Activated CD8-positive, alpha-beta memory T cell treated with anti-CD3 and anti-CD28 coated beads, Interleukin-2, amount 50 U/mL, for 48 hours (primary cell): ENCODE results near the gene TNK1.
"Not testable (repeated sequence)": the region's sequence is repeated elsewhere in the genome, so short reads cannot be mapped to it uniquely, and the experiment has no call there.

ENCODE experiments used
- DNase-seq: peaks from one replicate; pipeline ENCODE4 v3.0.0-alpha.2; 2020

Gene TNK1

GRCh38 chr17:7380855-7381683, at the start of gene TNK1:
Gene TNK1 (plus strand): TSS chr17:7381089. CDS start chr17:7382927, 1,838 bp downstream.
- no peak for DNase-seq

- DNase-seq, result no peak
These were observed 48.8 kb upstream of the TNK1 start for GRCh38 chr17:7332111-7332510.

DNA sequence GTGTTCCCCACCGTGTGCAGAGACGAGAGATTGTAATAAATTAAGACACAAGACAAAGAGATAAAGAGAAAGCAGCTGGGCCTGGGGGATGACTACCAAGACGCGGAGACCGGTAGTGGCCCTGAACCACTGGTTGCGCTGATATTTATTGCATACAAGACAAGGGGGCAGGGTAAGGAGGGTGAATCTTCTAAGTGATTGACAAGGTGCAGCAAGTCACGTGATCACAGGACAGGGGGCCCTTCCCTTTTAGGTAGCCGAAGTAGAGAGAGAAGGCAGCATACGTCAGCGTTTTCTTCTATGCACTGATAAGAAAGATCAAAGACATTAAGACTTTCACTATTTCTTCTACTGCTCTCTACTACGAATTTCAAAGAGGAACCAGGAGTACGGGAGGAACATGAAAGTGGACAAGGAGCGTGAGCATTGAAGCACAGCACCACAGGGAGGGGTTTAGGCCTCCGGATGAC, 48.3 kb upstream of the TNK1 start:
- DNase-seq, result not testable (repeated sequence)

DNA sequence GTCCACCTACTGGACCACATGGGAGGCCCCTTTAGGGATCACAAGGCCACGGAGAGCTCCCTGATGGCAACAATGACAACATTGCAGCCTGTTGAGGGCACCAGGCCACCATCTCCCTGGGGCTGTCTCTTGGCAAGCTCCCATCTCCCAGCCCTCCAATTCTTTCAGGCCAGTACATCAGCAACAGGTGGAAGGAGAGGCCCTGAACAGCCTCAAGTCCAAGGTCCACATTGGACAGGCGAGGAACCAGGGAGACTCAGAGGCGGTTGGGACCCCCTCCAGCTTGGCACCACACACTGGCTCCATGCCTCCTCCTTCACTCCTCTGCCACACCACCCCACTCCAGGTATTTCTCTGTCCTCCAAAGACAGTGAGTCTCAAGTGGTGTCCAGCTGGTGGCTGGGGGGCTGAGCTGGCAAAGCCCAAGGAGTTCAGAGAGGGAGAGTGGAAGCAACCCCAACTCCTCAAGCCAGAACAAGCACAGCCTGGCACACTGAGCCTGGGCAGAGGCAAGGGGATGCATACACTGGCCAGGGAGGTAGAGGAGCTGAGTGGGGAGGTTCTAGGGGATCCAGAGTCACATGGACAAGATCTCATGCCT, 45.9 kb upstream of the TNK1 start:
- no peak for DNase-seq

DNA sequence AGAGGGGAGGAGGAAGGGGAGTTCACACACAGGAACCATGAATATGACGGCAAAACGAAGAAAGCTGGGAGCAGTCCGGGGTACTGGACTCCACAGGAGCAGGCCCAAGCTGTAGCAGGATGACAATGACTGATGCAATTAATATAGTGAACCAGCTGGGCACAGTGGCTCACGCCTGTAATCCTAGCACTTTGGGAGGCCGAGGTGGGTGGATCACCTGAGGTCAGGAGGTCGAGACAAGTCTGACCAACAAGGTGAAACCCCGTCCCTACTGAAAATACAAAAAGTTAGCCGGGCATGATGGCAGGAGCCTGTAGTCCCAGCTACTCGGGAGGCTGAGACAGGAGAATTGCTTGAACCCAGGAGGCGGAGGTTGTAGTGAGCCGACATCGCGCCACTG, 45.1 kb upstream of the TNK1 start:
- not testable (repeated sequence) for DNase-seq

DNA sequence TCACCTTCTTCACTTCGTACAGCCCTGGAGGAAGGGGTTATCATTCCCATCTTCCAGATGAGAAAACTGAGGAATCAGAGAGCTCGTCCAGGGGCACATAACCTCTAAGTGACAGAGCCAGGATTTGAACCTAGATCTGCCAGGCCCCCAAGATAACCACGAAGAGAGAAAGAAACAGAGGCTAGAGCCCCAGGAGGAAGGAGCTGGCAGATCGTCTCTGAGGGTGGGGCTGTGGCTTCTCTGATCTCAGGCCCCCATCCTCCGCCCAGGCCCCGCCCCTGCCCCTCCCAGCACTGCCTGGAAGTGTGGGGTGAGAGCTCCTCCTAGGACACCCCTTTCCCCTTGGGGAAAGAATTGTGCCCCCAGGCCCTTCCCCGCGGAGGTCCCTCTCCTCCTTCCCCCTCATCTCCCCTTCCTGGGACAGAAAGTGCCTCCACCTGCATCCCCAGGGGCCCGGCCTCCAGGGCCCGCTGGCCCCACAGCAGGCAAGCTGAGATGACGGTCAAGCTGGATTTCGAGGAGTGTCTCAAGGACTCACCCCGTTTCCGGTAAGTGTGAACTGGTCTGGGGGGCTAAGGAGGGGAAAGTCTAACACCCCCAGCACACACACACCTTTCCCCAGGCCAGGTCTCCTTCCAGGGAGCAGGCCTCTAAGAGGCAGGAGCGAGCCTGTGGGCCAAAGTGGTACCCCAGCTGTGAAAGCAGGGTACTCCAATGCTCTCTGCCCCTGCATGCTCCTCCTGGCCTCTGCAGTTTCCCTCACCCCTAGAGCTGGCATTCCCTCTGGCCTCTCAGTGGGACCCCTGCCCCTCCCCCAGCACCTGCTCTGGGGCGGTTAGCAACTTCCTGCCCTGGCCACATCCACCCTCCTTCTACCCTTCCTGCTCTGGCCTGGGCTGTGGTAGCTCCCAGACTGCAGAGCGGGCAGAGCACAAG, 44.4 kb upstream of the TNK1 start, which contains the start of gene ACAP1:
Gene ACAP1, plus strand, starts transcription at position 290 of the 936 bp plus-strand sequence. Its CDS starts 206 bp downstream, at position 496.
- peak; percentile 89 for DNase-seq

- not testable (repeated sequence) for DNase-seq
These were observed 43.3 kb upstream of the TNK1 start for GRCh38 chr17:7337600-7337999.

GRCh38 chr17:7340179-7340578, 40.7 kb upstream of the TNK1 start:
- no peak for DNase-seq

- DNase-seq, result no peak
These were observed 39.0 kb upstream of the TNK1 start for GRCh38 chr17:7341842-7342241.

DNA sequence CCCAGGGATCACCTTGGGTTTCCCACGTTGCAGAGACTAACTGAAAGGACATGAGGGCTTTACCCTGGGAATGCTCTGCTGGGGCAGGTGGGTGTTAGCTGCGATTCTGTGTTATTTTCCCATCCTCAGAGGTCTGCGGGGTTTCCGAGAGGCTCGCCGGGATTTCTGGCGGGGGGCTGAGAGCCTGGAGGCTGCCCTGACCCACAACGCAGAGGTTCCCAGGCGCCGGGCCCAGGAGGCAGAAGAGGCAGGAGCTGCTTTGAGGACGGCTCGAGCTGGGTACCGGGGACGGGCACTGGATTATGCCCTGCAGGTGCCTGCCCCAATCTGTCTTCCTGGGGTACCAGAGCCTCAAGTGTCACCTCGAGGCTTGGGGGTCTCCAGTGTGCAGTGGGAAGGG, 37.6 kb upstream of the TNK1 start:
- DNase-seq, result no peak

DNA sequence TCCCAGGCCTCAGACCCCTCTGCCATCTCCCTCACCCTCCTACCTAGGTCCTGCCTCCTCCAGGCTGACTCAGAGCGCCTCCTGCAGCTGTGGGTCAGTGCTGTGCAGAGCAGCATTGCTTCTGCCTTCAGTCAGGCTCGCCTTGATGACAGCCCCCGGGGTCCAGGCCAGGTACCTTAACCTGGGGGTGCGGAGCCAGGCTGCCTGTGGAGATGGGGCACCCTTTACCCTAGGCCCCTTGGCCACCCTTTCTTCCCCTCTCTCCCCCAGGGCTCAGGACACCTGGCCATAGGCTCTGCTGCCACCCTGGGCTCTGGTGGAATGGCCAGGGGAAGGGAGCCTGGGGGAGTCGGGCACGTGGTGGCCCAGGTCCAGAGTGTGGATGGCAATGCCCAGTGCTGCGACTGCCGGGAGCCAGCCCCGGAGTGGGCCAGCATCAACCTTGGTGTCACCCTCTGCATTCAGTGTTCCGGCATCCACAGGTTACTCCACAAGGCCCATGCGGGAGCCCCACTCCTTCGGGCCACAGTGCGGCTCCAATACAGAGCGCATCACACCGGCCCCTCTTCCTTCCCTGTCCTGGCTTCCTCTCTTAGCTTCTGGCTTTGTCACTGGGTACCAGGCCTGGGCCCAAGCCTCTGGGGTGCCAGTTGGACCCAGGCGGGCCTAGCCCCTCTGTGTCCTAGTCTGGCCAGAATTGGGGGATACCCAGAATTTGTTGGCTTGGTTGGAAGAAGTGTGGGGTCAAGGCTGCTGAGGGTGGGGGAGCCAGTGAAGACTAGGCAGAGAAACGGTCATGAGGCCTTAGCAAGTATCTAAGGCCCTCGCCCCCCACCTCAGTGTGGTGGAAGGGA, 33.9 kb upstream of the TNK1 start:
- no peak for DNase-seq

DNA sequence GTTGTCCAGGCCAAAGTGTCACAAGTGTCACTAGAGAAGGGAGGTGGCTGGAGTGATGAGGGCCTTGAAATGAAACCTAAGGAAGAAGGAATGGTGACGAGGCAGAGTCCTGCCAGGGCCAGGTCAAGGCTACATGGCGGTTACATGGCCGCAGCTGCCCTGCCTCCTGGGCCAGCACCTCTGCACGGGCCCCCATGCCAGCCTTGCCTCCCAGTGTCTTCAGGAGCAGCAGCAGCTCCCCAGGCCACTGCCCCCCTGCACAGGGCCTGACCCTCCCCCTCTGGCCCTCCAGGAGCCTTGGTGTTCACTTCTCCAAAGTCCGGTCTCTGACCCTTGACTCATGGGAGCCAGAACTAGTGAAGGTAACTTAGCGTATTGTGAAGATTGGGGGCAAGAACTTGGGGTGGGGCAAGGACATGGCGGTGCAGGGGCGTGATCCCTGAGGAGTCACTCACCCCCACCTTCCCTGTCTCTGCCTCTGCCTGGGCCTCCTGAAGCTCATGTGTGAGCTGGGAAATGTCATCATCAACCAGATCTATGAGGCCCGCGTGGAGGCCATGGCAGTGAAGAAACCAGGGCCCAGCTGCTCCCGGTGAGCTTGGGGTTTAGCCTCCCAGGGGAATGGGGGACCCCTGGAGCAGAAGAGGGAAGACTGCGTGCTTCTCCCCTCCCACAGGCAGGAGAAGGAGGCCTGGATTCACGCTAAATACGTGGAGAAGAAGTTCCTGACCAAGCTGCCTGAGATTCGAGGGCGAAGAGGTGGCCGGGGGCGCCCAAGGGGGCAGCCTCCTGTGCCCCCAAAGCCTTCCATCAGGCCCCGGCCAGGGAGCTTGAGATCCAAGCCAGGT, 33.0 kb upstream of the TNK1 start:
- no peak for DNase-seq

- no peak for DNase-seq
These were observed 32.2 kb upstream of the TNK1 start for GRCh38 chr17:7348478-7349242.

DNA sequence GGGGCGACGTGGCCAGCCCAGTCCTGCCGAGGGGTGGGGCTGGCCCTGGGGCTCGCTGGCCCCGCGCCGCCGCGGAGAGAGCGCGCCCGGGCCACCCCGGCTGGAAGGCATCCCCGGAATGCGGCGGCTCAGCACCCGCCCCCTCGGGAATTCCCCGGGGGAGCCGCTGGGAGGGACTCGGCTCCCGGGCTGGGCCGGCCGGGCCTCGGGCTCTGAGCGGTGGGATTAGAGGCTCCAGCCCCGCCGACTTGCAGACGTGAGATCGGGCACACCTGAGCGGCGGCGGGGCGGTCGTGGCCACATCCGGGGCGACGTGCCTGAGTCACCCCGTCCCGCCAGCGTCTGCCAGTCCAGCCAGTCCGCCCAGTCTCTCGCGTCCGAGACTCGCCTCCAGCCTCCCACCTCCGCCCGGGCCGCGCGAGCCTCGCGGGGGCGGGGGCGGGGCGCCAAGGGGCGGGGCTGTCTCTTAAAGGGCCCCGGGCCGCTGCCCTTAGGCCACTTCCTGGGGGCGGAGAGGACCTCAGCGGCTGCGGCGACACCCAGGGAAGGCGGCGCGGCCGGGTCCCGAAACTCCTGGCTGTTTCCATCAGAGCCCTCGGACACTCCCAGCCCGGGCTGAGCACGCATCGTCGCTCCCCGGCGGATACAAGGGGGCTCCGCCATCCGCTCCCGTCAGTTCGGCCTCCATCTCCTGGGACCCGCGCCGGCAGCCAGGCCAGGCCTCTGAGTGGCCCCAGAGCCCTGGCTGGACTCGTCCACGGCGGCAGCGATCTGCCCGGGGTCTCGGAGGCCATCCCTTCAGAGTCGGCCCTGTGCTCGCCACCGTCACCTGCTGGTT, 29.0 kb upstream of the TNK1 start, which contains the start of gene KCTD11:
Gene KCTD11, plus strand, starts transcription at position 498 of the 838 bp plus-strand sequence.
- peak; percentile 89 for DNase-seq

GRCh38 chr17:7352503-7352889, 28.4 kb upstream of the TNK1 start:
- DNase-seq, result no peak

DNA sequence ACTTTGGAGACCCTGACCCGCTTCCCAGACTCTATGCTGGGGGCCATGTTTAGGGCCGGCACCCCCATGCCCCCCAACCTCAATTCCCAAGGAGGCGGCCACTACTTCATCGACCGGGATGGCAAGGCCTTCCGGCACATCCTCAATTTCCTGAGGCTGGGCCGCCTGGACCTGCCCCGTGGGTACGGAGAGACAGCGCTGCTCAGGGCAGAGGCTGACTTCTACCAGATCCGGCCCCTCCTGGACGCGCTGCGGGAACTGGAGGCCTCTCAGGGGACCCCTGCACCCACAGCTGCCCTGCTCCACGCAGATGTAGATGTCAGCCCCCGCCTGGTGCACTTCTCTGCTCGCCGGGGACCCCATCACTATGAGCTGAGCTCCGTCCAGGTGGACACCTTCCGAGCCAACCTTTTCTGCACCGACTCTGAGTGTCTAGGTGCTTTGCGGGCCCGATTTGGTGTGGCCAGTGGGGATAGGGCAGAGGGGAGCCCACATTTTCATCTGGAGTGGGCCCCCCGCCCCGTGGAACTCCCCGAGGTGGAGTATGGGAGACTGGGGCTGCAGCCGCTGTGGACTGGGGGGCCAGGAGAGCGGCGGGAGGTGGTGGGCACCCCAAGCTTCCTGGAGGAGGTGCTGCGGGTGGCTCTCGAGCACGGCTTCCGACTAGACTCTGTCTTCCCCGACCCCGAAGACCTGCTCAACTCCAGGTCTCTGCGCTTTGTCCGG, 27.8 kb upstream of the TNK1 start:
- DNase-seq, result no peak

DNA sequence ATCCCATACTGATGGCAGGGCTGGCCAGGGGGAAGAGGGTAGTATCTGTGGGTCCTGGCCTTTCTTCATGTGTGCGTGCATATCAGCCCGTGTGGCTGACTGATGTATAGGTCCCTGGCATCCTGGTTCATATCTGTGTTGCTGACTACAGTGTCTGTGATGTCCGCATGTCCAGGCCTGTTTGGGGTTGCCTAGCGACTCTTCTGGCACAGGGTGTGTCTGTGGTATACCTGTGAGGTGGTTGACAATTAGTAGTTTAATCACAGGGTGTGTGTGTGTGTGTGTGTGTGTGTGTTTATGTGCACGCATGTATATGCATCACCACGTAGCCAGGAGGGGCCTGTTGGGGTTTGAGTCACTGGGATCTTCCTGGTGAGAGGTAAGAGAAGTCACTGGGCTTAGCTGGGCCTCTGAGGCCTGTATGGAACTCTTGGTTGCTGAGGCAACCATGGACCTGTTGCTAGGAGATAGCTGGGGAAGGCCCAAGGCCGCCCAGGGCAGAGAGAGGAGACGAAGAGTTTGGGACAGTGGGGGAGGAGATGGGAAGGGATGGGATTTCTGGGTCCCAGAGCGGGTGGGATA, 26.5 kb upstream of the TNK1 start:
- no peak for DNase-seq

- no peak for DNase-seq
These were observed 25.8 kb upstream of the TNK1 start, which contains the start of gene TMEM95 for GRCh38 chr17:7355053-7355452. Gene TMEM95 (plus strand): TSS chr17:7355156. CDS start chr17:7355205, 49 bp downstream.
